ENCODE measurements around the gene RNF181.
A peak's percentile ranks its signal among the peaks of the same experiment; 100 is the strongest.

RNF181 gene

DNA sequence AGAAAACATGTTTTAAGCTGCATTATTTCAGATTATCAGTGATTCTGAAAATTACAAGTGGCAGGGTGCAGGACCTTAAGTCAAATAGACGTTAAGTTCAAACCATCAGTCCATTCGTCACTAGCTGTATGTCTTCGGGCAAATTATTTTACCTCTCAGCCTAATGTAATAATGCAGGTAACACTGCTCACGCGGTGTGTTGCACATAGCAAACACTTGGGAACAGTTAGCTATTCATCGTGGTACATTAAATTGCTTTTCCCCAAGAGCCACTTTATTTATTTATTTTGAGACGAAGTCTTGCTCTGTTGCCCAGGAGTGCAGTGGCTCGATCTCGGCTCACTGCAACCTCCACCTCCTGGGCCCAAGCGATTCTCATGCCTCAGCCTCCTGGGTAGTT lies 46.5 kb upstream of the RNF181 start:
- in situ Hi-C loops (cut with MboI; ENCODE audit: low sequenced_read_pairs, unreplicated experiment), result no loop called here
- TF ChIP-seq, protein P1, sequence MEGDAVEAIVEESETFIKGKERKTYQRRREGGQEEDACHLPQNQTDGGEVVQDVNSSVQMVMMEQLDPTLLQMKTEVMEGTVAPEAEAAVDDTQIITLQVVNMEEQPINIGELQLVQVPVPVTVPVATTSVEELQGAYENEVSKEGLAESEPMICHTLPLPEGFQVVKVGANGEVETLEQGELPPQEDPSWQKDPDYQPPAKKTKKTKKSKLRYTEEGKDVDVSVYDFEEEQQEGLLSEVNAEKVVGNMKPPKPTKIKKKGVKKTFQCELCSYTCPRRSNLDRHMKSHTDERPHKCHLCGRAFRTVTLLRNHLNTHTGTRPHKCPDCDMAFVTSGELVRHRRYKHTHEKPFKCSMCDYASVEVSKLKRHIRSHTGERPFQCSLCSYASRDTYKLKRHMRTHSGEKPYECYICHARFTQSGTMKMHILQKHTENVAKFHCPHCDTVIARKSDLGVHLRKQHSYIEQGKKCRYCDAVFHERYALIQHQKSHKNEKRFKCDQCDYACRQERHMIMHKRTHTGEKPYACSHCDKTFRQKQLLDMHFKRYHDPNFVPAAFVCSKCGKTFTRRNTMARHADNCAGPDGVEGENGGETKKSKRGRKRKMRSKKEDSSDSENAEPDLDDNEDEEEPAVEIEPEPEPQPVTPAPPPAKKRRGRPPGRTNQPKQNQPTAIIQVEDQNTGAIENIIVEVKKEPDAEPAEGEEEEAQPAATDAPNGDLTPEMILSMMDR (IDR thresholded peaks at IDR 0.05; ENCODE audit: borderline replicate concordance, control extremely low read depth, extremely low read depth, insufficient read depth, missing control alignments), result no peak
- no peak for DNase-seq (ENCODE audit: low spot score)

GRCh38 chr2:85549826-85550225 lies 45.7 kb upstream of the RNF181 start:
- no peak for DNase-seq (ENCODE audit: low spot score)
- TF ChIP-seq, protein P1 (IDR thresholded peaks at IDR 0.05; ENCODE audit: borderline replicate concordance, control extremely low read depth, extremely low read depth, insufficient read depth, missing control alignments), result no peak
- in situ Hi-C loops (cut with MboI; ENCODE audit: low sequenced_read_pairs, unreplicated experiment), result no loop called here

DNA sequence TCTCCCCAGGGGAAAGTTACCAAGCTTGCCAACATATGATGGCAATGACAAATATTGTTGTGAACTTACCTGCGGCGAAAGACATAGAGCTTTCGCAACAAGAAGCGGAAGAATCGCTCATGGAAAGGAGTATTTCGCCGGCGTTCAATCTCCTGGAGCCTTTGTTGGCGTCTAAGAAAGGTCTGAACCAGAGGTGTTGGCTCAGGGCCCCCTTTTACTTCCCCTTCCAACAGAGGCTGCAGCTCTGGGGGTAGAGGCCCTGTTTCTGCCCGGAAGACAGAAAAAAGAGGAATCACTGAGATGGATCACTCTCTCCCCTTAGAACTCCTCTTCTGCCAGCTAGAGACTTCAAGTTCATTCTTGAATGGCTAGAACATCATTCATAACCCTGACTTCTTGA lies 45.1 kb upstream of the RNF181 start:
- in situ Hi-C loops (cut with MboI; ENCODE audit: low sequenced_read_pairs, unreplicated experiment), result no loop called here
- no peak for DNase-seq (ENCODE audit: low spot score)
- TF ChIP-seq, protein P1 (IDR thresholded peaks at IDR 0.05; ENCODE audit: borderline replicate concordance, control extremely low read depth, extremely low read depth, insufficient read depth, missing control alignments), result no peak

DNA sequence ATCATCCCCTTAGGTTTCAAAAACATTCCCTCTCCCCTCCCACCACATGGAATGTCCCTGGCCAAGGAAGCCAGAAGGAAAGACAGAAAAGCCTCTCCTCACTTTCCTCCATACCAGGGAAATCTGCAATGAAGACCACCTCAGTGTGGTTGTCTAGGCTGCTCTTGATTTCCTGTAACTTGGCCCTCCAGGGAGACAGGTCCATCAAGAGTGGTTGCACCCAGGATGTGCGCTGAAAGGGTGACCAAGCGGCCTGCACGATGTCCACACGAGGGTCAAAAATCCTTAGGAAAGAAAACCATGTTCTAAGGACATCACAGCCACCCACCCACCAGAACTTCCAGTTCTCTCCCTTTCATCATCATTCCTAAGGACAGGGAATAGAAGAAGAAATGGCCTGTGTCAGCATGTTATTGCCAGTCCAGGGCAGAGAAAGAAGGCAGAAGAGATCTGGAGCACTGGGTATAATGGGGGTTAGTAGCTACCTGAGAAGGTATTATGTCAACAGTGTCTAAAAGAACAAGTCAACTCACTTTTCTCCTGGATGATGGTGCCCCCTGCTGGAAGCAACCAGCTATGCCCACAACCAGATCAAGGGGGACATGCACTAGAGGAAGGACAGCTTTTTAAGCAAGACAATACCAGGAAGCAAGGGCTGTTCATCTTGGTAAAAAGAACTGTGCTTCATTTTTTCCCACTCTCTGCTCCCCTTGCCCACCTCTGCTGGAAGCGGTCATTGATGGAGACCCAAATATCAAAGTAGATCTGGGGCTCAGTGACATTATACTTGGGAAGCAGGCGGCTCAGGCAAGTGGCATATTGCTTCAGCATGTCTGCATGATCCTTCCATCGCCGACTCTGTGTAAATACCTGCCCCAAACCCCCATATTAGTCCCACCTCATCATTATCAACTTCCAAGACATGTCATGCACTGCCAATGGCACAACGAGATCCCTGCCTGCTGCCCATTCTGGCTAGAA lies 43.6 kb upstream of the RNF181 start:
- TF ChIP-seq, protein P1 (IDR thresholded peaks at IDR 0.05; ENCODE audit: borderline replicate concordance, control extremely low read depth, extremely low read depth, insufficient read depth, missing control alignments), result peak; percentile 89
- in situ Hi-C loops (cut with MboI; ENCODE audit: low sequenced_read_pairs, unreplicated experiment), result no loop called here
- peak; percentile 72 for DNase-seq (ENCODE audit: low spot score)

- in situ Hi-C loops (cut with MboI; ENCODE audit: low sequenced_read_pairs, unreplicated experiment), result no loop called here
These were observed 42.4 kb upstream of the RNF181 start for GRCh38 chr2:85553184-85553583.

DNA sequence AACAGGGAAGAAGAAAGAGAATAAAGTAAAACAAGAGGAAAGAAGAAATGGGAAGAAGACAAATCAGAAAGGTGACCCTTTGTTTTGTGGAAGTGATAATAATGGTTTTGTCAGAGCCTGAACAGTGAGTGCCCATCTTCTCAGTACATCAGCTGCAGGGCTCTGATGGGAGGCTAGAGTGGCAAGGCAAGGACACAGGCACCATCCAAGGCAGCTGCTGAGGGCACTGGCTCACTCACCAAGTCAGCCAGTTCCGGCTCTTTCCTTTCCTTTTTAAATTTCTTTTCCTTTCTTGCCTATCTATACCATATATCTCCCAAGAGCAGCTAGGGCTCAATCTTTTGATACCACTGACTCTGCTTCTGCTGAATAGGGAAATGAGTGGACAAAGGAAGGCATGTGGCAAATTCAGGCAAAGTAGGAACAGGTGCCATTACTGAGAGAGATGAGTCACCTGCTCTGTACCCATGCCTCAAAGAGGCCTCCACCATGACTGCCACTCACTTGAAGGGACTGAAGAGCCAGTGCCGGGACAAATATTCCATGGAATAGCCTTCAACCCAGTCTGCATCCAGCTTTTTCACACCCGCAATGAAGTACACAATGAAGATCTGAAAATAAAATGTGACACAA lies 40.4 kb upstream of the RNF181 start:
- TF ChIP-seq, protein P1 (IDR thresholded peaks at IDR 0.05; ENCODE audit: borderline replicate concordance, control extremely low read depth, extremely low read depth, insufficient read depth, missing control alignments), result no peak
- in situ Hi-C loops (cut with MboI; ENCODE audit: low sequenced_read_pairs, unreplicated experiment), result loop anchor here (5.0 kb wide), 1 partner anchor 133 kb away; no protein-coding TSS in a partner anchor
- DNase-seq (ENCODE audit: low spot score), result no peak

More at GRCh38 chr2:85553184-85553583, 42.4 kb upstream of the RNF181 start:
- no peak for DNase-seq (ENCODE audit: low spot score)
- TF ChIP-seq, protein P1 (IDR thresholded peaks at IDR 0.05; ENCODE audit: borderline replicate concordance, control extremely low read depth, extremely low read depth, insufficient read depth, missing control alignments), result no peak

Measured in GM13976 (cell line).